Ishikawa (cell line): Measurements from ENCODE around the gene MAGI1.

Source experiments
- CEBPB ChIP-seq: IDR thresholded peaks from 2 replicates; pipeline ENCODE4 v1.6.1; 2012
- EP300 ChIP-seq: IDR thresholded peaks from 2 replicates; pipeline ENCODE4 v1.6.1; 2012; ENCODE audit warnings: borderline replicate concordance
- FOXM1 ChIP-seq: IDR thresholded peaks from 2 replicates; pipeline ENCODE4 v1.6.1; 2012; ENCODE audit warnings: low read depth, borderline replicate concordance
- TCF12 ChIP-seq: IDR thresholded peaks from 2 replicates; pipeline ENCODE4 v1.6.1; 2012; ENCODE audit warnings: low read depth
- TF ChIP-seq, protein P1 (sequence below): IDR thresholded peaks from 2 replicates; pipeline ENCODE4 v1.6.1; 2012

DNA sequence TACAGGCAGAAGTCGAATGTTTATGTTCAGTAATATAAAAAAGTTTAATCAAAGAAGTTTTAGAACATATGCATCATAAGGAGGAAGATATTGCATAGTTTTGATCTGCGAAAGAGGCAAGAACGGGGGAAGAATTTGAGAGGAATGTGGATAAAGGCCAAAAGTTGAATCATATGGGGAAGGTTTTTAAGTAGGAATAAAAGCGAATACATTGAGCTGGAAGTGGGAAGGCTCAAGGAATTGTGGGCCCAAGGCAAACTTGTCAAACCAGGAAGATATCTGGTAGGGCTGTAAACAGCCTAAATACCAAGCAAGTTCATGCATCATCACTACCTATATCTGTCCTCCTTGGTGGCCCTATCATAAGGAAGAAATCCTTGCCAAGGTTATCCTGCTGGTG lies 186.9 kb downstream of the MAGI1 start:
- TF ChIP-seq, protein P1, sequence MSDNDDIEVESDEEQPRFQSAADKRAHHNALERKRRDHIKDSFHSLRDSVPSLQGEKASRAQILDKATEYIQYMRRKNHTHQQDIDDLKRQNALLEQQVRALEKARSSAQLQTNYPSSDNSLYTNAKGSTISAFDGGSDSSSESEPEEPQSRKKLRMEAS = no peak
- no peak for TF ChIP-seq CEBPB
- no peak for TF ChIP-seq EP300
- TF ChIP-seq TCF12 = no peak
- TF ChIP-seq FOXM1 = no peak
